AG04449 (cell line): ENCODE measurements around the gene MAN2C1.
A peak's percentile ranks its signal among the peaks of the same experiment; 100 is the strongest.
"Not testable (repeated sequence)": the region's sequence is repeated elsewhere in the genome, so short reads cannot be mapped to it uniquely, and the experiment has no call there.

Experiments used
- CTCF ChIA-PET: fragments of 350-600 bp; formaldehyde crosslinking; extraction: SDS; loops from one replicate; lab custom pipeline; 2021; ENCODE audit warnings: antibody characterized with exemption; lab: Yijun Ruan, JAX
- POLR2A ChIA-PET: fragments of 400-600, 350-600 bp; formaldehyde crosslinking; extraction: SDS; loops from one replicate; lab custom pipeline; 2020; ENCODE audit warnings: antibody characterized with exemption, inconsistent platforms; lab: Yijun Ruan, JAX
- DNase-seq: peaks from one replicate; pipeline ENCODE4 v3.0.0-alpha.2; 2010; ENCODE audit warnings: low read depth, low spot score
- H3K4me3 ChIP-seq: 2 replicates; pipeline ENCODE4 v1.5.1; 2011; ENCODE audit warnings: low read depth, mild to moderate bottlenecking, control low read depth, low read length
- CTCF ChIP-seq: IDR thresholded peaks from one replicate; pipeline ENCODE4 v1.5.1; 2011; ENCODE audit warnings: mild to moderate bottlenecking, moderate library complexity, low read length, control low read depth, inconsistent platforms; ENCODE audit not compliant: insufficient read depth; ENCODE audit errors: missing control alignments

The MAN2C1 gene

GRCh38 chr15:75338661-75339240 is 29.7 kb downstream of the MAN2C1 start:
- ChIA-PET CTCF (no interaction called here), POLR2A (no interaction called here)
- no peak overlapping the region for H3K4me3 ChIP-seq
- no peak for DNase-seq
- no peak for TF ChIP-seq CTCF

- peak; percentile 70 for DNase-seq
- ChIA-PET POLR2A (no interaction called here), CTCF (interaction anchor here (1.6 kb wide), 1 partner anchor 306 kb away, joined by 4 read pairs; no protein-coding TSS in a partner anchor)
- peak within 1 kb of the TSS; percentile 89 for H3K4me3 ChIP-seq
- no peak for TF ChIP-seq CTCF
These were observed 32.6 kb downstream of the MAN2C1 start, which contains the start of gene COMMD4 for GRCh38 chr15:75335705-75336355. TSS of gene COMMD4 (plus strand) at chr15:75336063. CDS start at chr15:75336090, 27 bp downstream.

- POLR2A ChIA-PET, result no interaction called here
- CTCF ChIA-PET, result interaction anchor here (1.6 kb wide), 1 partner anchor 306 kb away, joined by 4 read pairs; no protein-coding TSS in a partner anchor
- DNase-seq, result no peak
- peak overlapping the region; percentile 89 for H3K4me3 ChIP-seq
- TF ChIP-seq CTCF, result no peak
These were observed 33.1 kb downstream of the MAN2C1 start for GRCh38 chr15:75335313-75335704.

- H3K4me3 ChIP-seq, DNase-seq, POLR2A ChIA-PET: not testable (repeated sequence)
- CTCF ChIA-PET, result interaction anchor here (1.6 kb wide), 1 partner anchor 304 kb away, joined by 4 read pairs; no protein-coding TSS in a partner anchor
These were observed 34.6 kb downstream of the MAN2C1 start for GRCh38 chr15:75333654-75334419.

- H3K4me3 ChIP-seq, POLR2A ChIA-PET, DNase-seq, CTCF ChIA-PET: not testable (repeated sequence)
These were observed 36.3 kb downstream of the MAN2C1 start for GRCh38 chr15:75332093-75332492.

- ChIA-PET POLR2A (no interaction called here), CTCF (no interaction called here)
- no peak overlapping the region for H3K4me3 ChIP-seq
- no peak for DNase-seq
- TF ChIP-seq CTCF, result no peak
These were observed 38.8 kb downstream of the MAN2C1 start for GRCh38 chr15:75329571-75329970.

GRCh38 chr15:75328493-75329314 is 39.7 kb downstream of the MAN2C1 start:
- no peak overlapping the region for H3K4me3 ChIP-seq
- ChIA-PET CTCF (no interaction called here), POLR2A (no interaction called here)
- DNase-seq, result no peak
- TF ChIP-seq CTCF, result no peak
